Measurements from ENCODE around the gene RIC3. TPM values are rescaled to one million over a fixed set of nuclear protein-coding genes. Genes with fewer than 3 reads are reported as not detected.

The RIC3 gene
- total RNA-seq, 4 donors from 2014 or later: 3.3 to 43.0 (median 12.5) TPM

- DNase-seq: no peak
- peaks cover 0 to 5% (median 1%) of the 10 kb centered on the region in 4 donors for H3K4me1 ChIP-seq
- in situ Hi-C loops (cut with MboI; ENCODE audit: low pct_ligation_motif_present in 1 of 4, low pct_unique_long_range_greater_than_20kb in 1 of 4, low sequenced_read_pairs in 3 of 4) (loop anchor here in 1 of 4 donors (25.0 kb wide), 1 partner anchor 199 kb away; no protein-coding TSS in a partner anchor), intact Hi-C loops (cut with DNase I; ENCODE audit: low total_unique reads) (no loop called here)
- H3K36me3 ChIP-seq: no peaks in the 10 kb centered on the region
- no peak overlapping the region for H3K27ac ChIP-seq
- H3K9me3 ChIP-seq: no peaks in the 10 kb centered on the region
- WGBS, 2 donors (ENCODE audit: low coverage in 1 of 2): 61 to 100% methylated on average over 1 to 8 of the region's 8 CpGs
- TF ChIP-seq POLR2A (IDR thresholded peaks at IDR 0.05): no peak
- TF ChIP-seq POLR2AphosphoS5 (IDR thresholded peaks at IDR 0.05): no peak
- H3K4me3 ChIP-seq: no peak overlapping the region
- H3K27me3 ChIP-seq: peaks cover 12% of the 10 kb centered on the region
These were observed 82.8 kb downstream of the RIC3 start for GRCh38 chr11:8086001-8086479.

GRCh38 chr11:8085011-8085645 lies 83.7 kb downstream of the RIC3 start:
- 83% methylated on average over 11 of the region's 11 CpGs; no CpG with 5 or more reads in 1 of the 2 donors for WGBS, 2 donors (ENCODE audit: low coverage in 1 of 2)
- Histone ChIP-seq H3K27me3 (peaks cover 22% of the 10 kb centered on the region), H3K4me3 (no peak overlapping the region), H3K9me3 (no peaks in the 10 kb centered on the region), H3K27ac (no peak overlapping the region), H3K4me1 (peaks cover 0 to 8% (median 1%) of the 10 kb centered on the region in 4 donors), H3K36me3 (no peaks in the 10 kb centered on the region)
- TF ChIP-seq EP300 (IDR thresholded peaks at IDR 0.05; ENCODE audit: low read depth): no peak
- no peak for TF ChIP-seq CTCF (IDR thresholded peaks at IDR 0.05)
- TF ChIP-seq POLR2A (IDR thresholded peaks at IDR 0.05): no peak
- no peak for TF ChIP-seq POLR2AphosphoS5 (IDR thresholded peaks at IDR 0.05)
- intact Hi-C loops (cut with DNase I; ENCODE audit: low total_unique reads) (no loop called here), in situ Hi-C loops (cut with MboI; ENCODE audit: low pct_ligation_motif_present in 1 of 4, low pct_unique_long_range_greater_than_20kb in 1 of 4, low sequenced_read_pairs in 3 of 4) (loop anchor here in 1 of 4 donors (25.0 kb wide), 1 partner anchor 198 kb away; no protein-coding TSS in a partner anchor)
- no peak for DNase-seq

- Histone ChIP-seq H3K4me3 (no peak overlapping the region), H3K27me3 (peaks cover 28% of the 10 kb centered on the region), H3K36me3 (no peaks in the 10 kb centered on the region), H3K9me3 (no peaks in the 10 kb centered on the region), H3K4me1 (peaks cover 0 to 8% (median 1%) of the 10 kb centered on the region in 4 donors), H3K27ac (no peak overlapping the region)
- WGBS, 2 donors (ENCODE audit: low coverage in 1 of 2): 91 to 92% methylated on average over 3 to 6 of the region's 6 CpGs
- TF ChIP-seq EP300 (IDR thresholded peaks at IDR 0.05; ENCODE audit: low read depth) (no peak), POLR2AphosphoS5 (IDR thresholded peaks at IDR 0.05) (no peak), CTCF (IDR thresholded peaks at IDR 0.05) (no peak)
- intact Hi-C loops (cut with DNase I; ENCODE audit: low total_unique reads) (no loop called here), in situ Hi-C loops (cut with MboI; ENCODE audit: low pct_ligation_motif_present in 1 of 4, low pct_unique_long_range_greater_than_20kb in 1 of 4, low sequenced_read_pairs in 3 of 4) (loop anchor here in 1 of 4 donors (25.0 kb wide), 1 partner anchor 197 kb away; no protein-coding TSS in a partner anchor)
- DNase-seq: no peak
These were observed 84.5 kb downstream of the RIC3 start for GRCh38 chr11:8084352-8084751.

GRCh38 chr11:8083871-8084281 lies 84.9 kb downstream of the RIC3 start:
- Histone ChIP-seq H3K27me3 (peaks cover 30% of the 10 kb centered on the region), H3K9me3 (no peaks in the 10 kb centered on the region), H3K27ac (no peak overlapping the region), H3K36me3 (no peaks in the 10 kb centered on the region), H3K4me1 (peaks cover 0 to 8% (median 1%) of the 10 kb centered on the region in 4 donors), H3K4me3 (no peak overlapping the region)
- in situ Hi-C loops (cut with MboI; ENCODE audit: low pct_ligation_motif_present in 1 of 4, low pct_unique_long_range_greater_than_20kb in 1 of 4, low sequenced_read_pairs in 3 of 4): loop anchor here in 1 of 4 donors (25.0 kb wide), 1 partner anchor 197 kb away; no protein-coding TSS in a partner anchor
- intact Hi-C loops (cut with DNase I; ENCODE audit: low total_unique reads): no loop called here
- 73% methylated on average over 1 of the region's 1 CpG; no CpG with 5 or more reads in 1 of the 2 donors for WGBS, 2 donors (ENCODE audit: low coverage in 1 of 2)
- TF ChIP-seq CTCF (IDR thresholded peaks at IDR 0.05) (no peak), POLR2A (IDR thresholded peaks at IDR 0.05) (no peak)
- no peak for DNase-seq
